Epithelial cell of proximal tubule (primary cell): Measurements from ENCODE around the gene POMT1. TPM values are rescaled to one million over a fixed set of nuclear protein-coding genes. Genes with fewer than 3 reads are reported as not detected.
"Not testable (repeated sequence)": the region's sequence is repeated elsewhere in the genome, so short reads cannot be mapped to it uniquely, and the experiment has no call there.

Source experiments
- DNase-seq: peaks from one replicate; pipeline ENCODE4 v3.0.0-alpha.2; 2011; ENCODE audit warnings: low read depth
- H3K4me3 ChIP-seq: 2 replicates; pipeline ENCODE4 v1.5.1; 2011; ENCODE audit warnings: low read depth, mild to moderate bottlenecking, low read length
- CTCF ChIP-seq: conservative IDR thresholded peaks from 2 replicates; pipeline ENCODE4 v1.5.1; 2012; ENCODE audit warnings: low read depth, mild to moderate bottlenecking, low read length
- total RNA-seq: library from RNA; depleted of rRNA; stranded (reverse); fragments of >200 nt; gene quantifications from 2 replicates; pipeline ENCODE4 v1.2.3, GENCODE V29; 2015

The POMT1 gene
- total RNA-seq, 1 donor from 2014 or later, result 20.9 TPM

- no peak for DNase-seq
- TF ChIP-seq CTCF, result no peak
- no peak overlapping the region for H3K4me3 ChIP-seq
Observed at GRCh38 chr9:131465401-131465800, 37.3 kb upstream of the POMT1 start.

GRCh38 chr9:131467214-131467935 is 35.3 kb upstream of the POMT1 start:
- H3K4me3 ChIP-seq, result no peak overlapping the region
- no peak for TF ChIP-seq CTCF
- no peak for DNase-seq

GRCh38 chr9:131468031-131468430 is 34.7 kb upstream of the POMT1 start:
- no peak overlapping the region for H3K4me3 ChIP-seq
- TF ChIP-seq CTCF, result no peak
- DNase-seq, result no peak

GRCh38 chr9:131469356-131469755 is 33.4 kb upstream of the POMT1 start:
- no peak overlapping the region for H3K4me3 ChIP-seq
- no peak for DNase-seq
- no peak for TF ChIP-seq CTCF

- no peak overlapping the region for H3K4me3 ChIP-seq
- TF ChIP-seq CTCF, result no peak
- DNase-seq, result no peak
Observed at GRCh38 chr9:131469951-131470350, 32.8 kb upstream of the POMT1 start.

GRCh38 chr9:131470581-131470991 is 32.1 kb upstream of the POMT1 start:
- H3K4me3 ChIP-seq, result no peak overlapping the region
- TF ChIP-seq CTCF, result no peak
- no peak for DNase-seq

GRCh38 chr9:131472085-131472484 is 30.6 kb upstream of the POMT1 start:
- not testable (repeated sequence) for DNase-seq, H3K4me3 ChIP-seq
